ENCODE data around the gene MARCHF9.
"Not testable (repeated sequence)": the region's sequence is repeated elsewhere in the genome, so short reads cannot be mapped to it uniquely, and the experiment has no call there.

MARCHF9 gene

DNA sequence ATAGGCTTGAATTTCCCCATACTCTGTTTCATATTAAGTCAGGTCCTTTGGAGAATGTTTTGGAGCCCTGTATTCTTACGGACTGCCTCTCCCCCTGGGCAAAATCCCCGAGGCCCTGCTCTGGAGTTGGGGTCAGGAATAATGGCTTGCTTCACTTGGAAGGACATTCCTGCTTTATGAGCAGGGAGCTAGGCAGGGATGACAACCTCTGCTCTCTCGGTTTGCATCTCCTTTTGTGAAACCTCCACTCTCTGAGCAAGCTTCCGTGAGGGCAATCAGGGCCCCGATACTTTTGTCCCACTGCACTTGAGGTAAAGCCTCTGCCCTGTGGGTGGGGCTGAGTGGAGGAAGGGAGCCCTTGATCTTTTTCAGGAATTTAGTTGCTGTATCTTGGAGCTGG lies 41.7 kb upstream of the MARCHF9 start:
- no peak overlapping the region for H3K18ac ChIP-seq (ENCODE audit: low read depth in 1 of 2, low read length in 2 of 2)
- H3K36me3 ChIP-seq (ENCODE audit: control insufficient read depth in 1 of 2, insufficient read depth in 2 of 2, low read depth in 1 of 2, low read length in 2 of 2), result peaks cover 32 to 47% of the 10 kb centered on the region in 2 experiments
- no peak overlapping the region for H3K4me3 ChIP-seq (ENCODE audit: insufficient read depth in 1 of 2, low read depth in 1 of 2, low read length in 2 of 2)
- no peak overlapping the region for H2BK12ac ChIP-seq (ENCODE audit: low read length in 2 of 2)
- WGBS, result 87% methylated on average over 4 of the region's 5 CpGs
- H2BK5ac ChIP-seq (ENCODE audit: low read depth, low read length, poor library complexity, severe bottlenecking), result no peak overlapping the region
- H4K91ac ChIP-seq (ENCODE audit: low read length), result no peak overlapping the region
- no peak overlapping the region for H2BK120ac ChIP-seq (ENCODE audit: low read depth, low read length)
- H3K14ac ChIP-seq (ENCODE audit: low read length in 2 of 2), result no peak overlapping the region
- H2AK5ac ChIP-seq (ENCODE audit: low read length, severe bottlenecking), result no peak overlapping the region
- no peak overlapping the region for H3K23ac ChIP-seq (ENCODE audit: low read length in 2 of 2)
- no peak overlapping the region for H3K4me2 ChIP-seq (ENCODE audit: low read length, poor library complexity, severe bottlenecking)
- no peak overlapping the region for H2AFZ ChIP-seq (ENCODE audit: low read depth, low read length)
- no peak for DNase-seq
- no peak overlapping the region for H4K8ac ChIP-seq (ENCODE audit: low read length)
- H3K9me3 ChIP-seq (ENCODE audit: control insufficient read depth, low read length), result peaks cover 9% of the 10 kb centered on the region
- H3K9ac ChIP-seq (ENCODE audit: low read length), result no peak overlapping the region
- no peak overlapping the region for H3K4ac ChIP-seq (ENCODE audit: low read depth in 1 of 2, low read length in 2 of 2)
- no peak overlapping the region for H3K27ac ChIP-seq (ENCODE audit: low read length, poor library complexity, severe bottlenecking)
- peaks cover 7% of the 10 kb centered on the region for H3K79me1 ChIP-seq (replicated peaks; ENCODE audit: low read length, poor library complexity, severe bottlenecking)
- no peak overlapping the region for H2BK15ac ChIP-seq (ENCODE audit: low read depth, poor library complexity, severe bottlenecking)
- H3K4me1 ChIP-seq (ENCODE audit: control insufficient read depth, insufficient read depth, low read depth, low read length), result no peaks in the 10 kb centered on the region
- H3K27me3 ChIP-seq (ENCODE audit: control insufficient read depth in 1 of 2, insufficient read depth in 1 of 2, low read length in 2 of 2), result no peaks in the 10 kb centered on the region

DNA sequence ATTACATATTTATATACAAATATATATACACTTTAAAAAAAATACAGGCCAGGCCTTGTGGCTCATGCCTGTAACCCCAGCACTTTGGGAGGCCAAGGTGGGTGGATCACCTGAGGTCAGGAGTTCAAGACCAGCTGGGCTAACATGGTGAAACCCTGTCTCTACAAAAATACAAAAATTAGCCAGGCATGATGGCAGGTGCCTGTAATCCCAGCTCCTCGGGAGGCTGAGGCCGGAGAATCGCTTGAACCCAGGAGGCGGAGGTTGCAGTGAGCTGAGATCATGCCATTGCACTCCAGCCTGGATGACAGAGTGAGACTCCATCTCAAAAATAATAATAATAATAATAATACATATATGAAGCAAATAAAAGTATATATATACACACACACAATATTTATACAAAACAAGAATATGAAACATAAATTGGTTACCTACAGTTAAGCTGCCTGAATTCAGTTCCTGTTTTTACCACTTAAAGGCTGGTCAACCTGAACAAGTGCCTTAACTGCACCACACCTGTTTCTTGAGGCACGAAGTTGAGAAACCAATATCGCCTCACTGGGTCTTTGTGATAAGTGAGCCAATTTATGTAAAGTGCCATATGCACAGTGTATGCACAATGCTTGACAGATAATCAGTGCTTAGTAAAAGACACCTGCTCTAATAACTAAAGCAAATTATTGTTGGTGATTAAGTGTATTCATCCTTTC lies 39.7 kb upstream of the MARCHF9 start:
- H2BK120ac ChIP-seq (ENCODE audit: low read depth, low read length); H2AFZ ChIP-seq (ENCODE audit: low read depth, low read length); H3K4ac ChIP-seq (ENCODE audit: low read depth in 1 of 2, low read length in 2 of 2); H3K18ac ChIP-seq (ENCODE audit: low read depth in 1 of 2, low read length in 2 of 2); H3K27me3 ChIP-seq (ENCODE audit: control insufficient read depth in 1 of 2, insufficient read depth in 1 of 2, low read length in 2 of 2); H3K4me1 ChIP-seq (ENCODE audit: control insufficient read depth, insufficient read depth, low read depth, low read length); H3K9me3 ChIP-seq (ENCODE audit: control insufficient read depth, low read length); DNase-seq; H2BK5ac ChIP-seq (ENCODE audit: low read depth, low read length, poor library complexity, severe bottlenecking); H3K27ac ChIP-seq (ENCODE audit: low read length, poor library complexity, severe bottlenecking); H3K9ac ChIP-seq (ENCODE audit: low read length); H4K91ac ChIP-seq (ENCODE audit: low read length); H4K8ac ChIP-seq (ENCODE audit: low read length); H3K23ac ChIP-seq (ENCODE audit: low read length in 2 of 2); H3K79me1 ChIP-seq (replicated peaks; ENCODE audit: low read length, poor library complexity, severe bottlenecking); H2BK15ac ChIP-seq (ENCODE audit: low read depth, poor library complexity, severe bottlenecking); H3K4me2 ChIP-seq (ENCODE audit: low read length, poor library complexity, severe bottlenecking); H3K4me3 ChIP-seq (ENCODE audit: insufficient read depth in 1 of 2, low read depth in 1 of 2, low read length in 2 of 2); H3K14ac ChIP-seq (ENCODE audit: low read length in 2 of 2); H2BK12ac ChIP-seq (ENCODE audit: low read length in 2 of 2); H2AK5ac ChIP-seq (ENCODE audit: low read length, severe bottlenecking): not testable (repeated sequence)
- H3K36me3 ChIP-seq (ENCODE audit: control insufficient read depth in 1 of 2, insufficient read depth in 2 of 2, low read depth in 1 of 2, low read length in 2 of 2), result peaks cover 48 to 64% of the 10 kb centered on the region in 2 experiments
- 97% methylated on average over 6 of the region's 6 CpGs for WGBS

DNA sequence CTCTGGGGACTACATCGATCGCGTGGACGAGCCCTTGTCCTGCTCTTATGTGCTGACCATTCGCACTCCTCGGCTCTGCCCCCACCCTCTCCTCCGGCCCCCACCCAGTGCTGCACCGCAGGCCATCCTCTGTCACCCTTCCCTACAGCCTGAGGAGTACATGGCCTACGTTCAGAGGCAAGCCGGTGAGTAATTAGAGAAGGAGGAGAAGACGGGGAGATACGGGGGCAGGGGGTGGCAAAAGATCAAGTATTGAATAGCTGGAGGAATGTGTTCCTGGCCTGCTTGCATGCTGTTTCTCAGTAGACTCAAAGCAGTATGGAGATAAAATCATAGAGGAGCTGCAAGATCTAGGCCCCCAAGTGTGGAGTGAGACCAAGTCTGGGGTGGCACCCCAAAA lies 39.1 kb upstream of the MARCHF9 start:
- no peak overlapping the region for H3K23ac ChIP-seq (ENCODE audit: low read length in 2 of 2)
- H3K27me3 ChIP-seq (ENCODE audit: control insufficient read depth in 1 of 2, insufficient read depth in 1 of 2, low read length in 2 of 2), result no peaks in the 10 kb centered on the region
- H4K91ac ChIP-seq (ENCODE audit: low read length), result no peak overlapping the region
- H2BK15ac ChIP-seq (ENCODE audit: low read depth, poor library complexity, severe bottlenecking), result no peak overlapping the region
- no peak overlapping the region for H4K8ac ChIP-seq (ENCODE audit: low read length)
- no peak overlapping the region for H3K18ac ChIP-seq (ENCODE audit: low read depth in 1 of 2, low read length in 2 of 2)
- H3K9ac ChIP-seq (ENCODE audit: low read length), result no peak overlapping the region
- peaks cover 9% of the 10 kb centered on the region for H3K9me3 ChIP-seq (ENCODE audit: control insufficient read depth, low read length)
- peaks cover 54 to 70% of the 10 kb centered on the region in 2 experiments for H3K36me3 ChIP-seq (ENCODE audit: control insufficient read depth in 1 of 2, insufficient read depth in 2 of 2, low read depth in 1 of 2, low read length in 2 of 2)
- H3K14ac ChIP-seq (ENCODE audit: low read length in 2 of 2), result no peak overlapping the region
- H2BK120ac ChIP-seq (ENCODE audit: low read depth, low read length), result no peak overlapping the region
- H2BK5ac ChIP-seq (ENCODE audit: low read depth, low read length, poor library complexity, severe bottlenecking), result no peak overlapping the region
- no peak overlapping the region for H3K4me2 ChIP-seq (ENCODE audit: low read length, poor library complexity, severe bottlenecking)
- no peak overlapping the region for H2BK12ac ChIP-seq (ENCODE audit: low read length in 2 of 2)
- no peak overlapping the region for H2AK5ac ChIP-seq (ENCODE audit: low read length, severe bottlenecking)
- H3K4me1 ChIP-seq (ENCODE audit: control insufficient read depth, insufficient read depth, low read depth, low read length), result no peaks in the 10 kb centered on the region
- H3K4me3 ChIP-seq (ENCODE audit: insufficient read depth in 1 of 2, low read depth in 1 of 2, low read length in 2 of 2), result no peak overlapping the region
- no peak for DNase-seq
- peaks cover 6% of the 10 kb centered on the region for H3K79me1 ChIP-seq (replicated peaks; ENCODE audit: low read length, poor library complexity, severe bottlenecking)
- H2AFZ ChIP-seq (ENCODE audit: low read depth, low read length), result no peak overlapping the region
- 96% methylated on average over 10 of the region's 12 CpGs for WGBS
- H3K27ac ChIP-seq (ENCODE audit: low read length, poor library complexity, severe bottlenecking), result no peak overlapping the region
- no peak overlapping the region for H3K4ac ChIP-seq (ENCODE audit: low read depth in 1 of 2, low read length in 2 of 2)

DNA sequence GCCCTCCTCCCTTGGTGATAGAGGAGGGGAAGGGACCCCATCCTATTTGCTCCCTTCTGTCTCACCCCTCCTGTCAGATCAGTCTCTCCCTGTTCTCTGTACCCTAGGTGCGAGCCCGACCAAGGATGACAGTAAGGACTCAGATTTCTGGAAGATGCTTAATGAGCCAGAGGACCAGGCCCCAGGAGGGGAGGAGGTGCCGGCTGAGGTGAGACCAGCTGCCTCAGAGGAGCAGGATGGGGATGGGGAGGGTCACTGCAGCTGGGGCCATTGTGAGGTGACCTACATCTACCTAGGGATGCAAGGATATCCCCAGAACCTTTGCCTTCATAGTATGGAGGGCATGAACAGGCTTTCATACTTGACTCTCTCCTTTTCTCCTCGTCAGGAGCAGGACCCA lies 38.6 kb upstream of the MARCHF9 start:
- Histone ChIP-seq H3K18ac (ENCODE audit: low read depth in 1 of 2, low read length in 2 of 2) (no peak overlapping the region), H3K4me3 (ENCODE audit: insufficient read depth in 1 of 2, low read depth in 1 of 2, low read length in 2 of 2) (no peak overlapping the region), H3K4ac (ENCODE audit: low read depth in 1 of 2, low read length in 2 of 2) (no peak overlapping the region), H3K36me3 (ENCODE audit: control insufficient read depth in 1 of 2, insufficient read depth in 2 of 2, low read depth in 1 of 2, low read length in 2 of 2) (peaks cover 59 to 75% of the 10 kb centered on the region in 2 experiments), H3K27ac (ENCODE audit: low read length, poor library complexity, severe bottlenecking) (no peak overlapping the region), H3K4me2 (ENCODE audit: low read length, poor library complexity, severe bottlenecking) (no peak overlapping the region), H3K23ac (ENCODE audit: low read length in 2 of 2) (no peak overlapping the region), H2BK120ac (ENCODE audit: low read depth, low read length) (no peak overlapping the region), H3K9me3 (ENCODE audit: control insufficient read depth, low read length) (peaks cover 9% of the 10 kb centered on the region), H3K14ac (ENCODE audit: low read length in 2 of 2) (no peak overlapping the region), H2AFZ (ENCODE audit: low read depth, low read length) (no peak overlapping the region), H2AK5ac (ENCODE audit: low read length, severe bottlenecking) (no peak overlapping the region), H2BK15ac (ENCODE audit: low read depth, poor library complexity, severe bottlenecking) (no peak overlapping the region), H4K91ac (ENCODE audit: low read length) (no peak overlapping the region), H2BK5ac (ENCODE audit: low read depth, low read length, poor library complexity, severe bottlenecking) (no peak overlapping the region), H3K4me1 (ENCODE audit: control insufficient read depth, insufficient read depth, low read depth, low read length) (no peaks in the 10 kb centered on the region), H4K8ac (ENCODE audit: low read length) (no peak overlapping the region), H3K79me1 (replicated peaks; ENCODE audit: low read length, poor library complexity, severe bottlenecking) (peaks cover 6% of the 10 kb centered on the region), H3K9ac (ENCODE audit: low read length) (no peak overlapping the region), H3K27me3 (ENCODE audit: control insufficient read depth in 1 of 2, insufficient read depth in 1 of 2, low read length in 2 of 2) (no peaks in the 10 kb centered on the region), H2BK12ac (ENCODE audit: low read length in 2 of 2) (no peak overlapping the region)
- no peak for DNase-seq
- 92% methylated on average over 4 of the region's 4 CpGs for WGBS

Measured in mesenchymal stem cell (in vitro differentiated cells and primary cell).